HepG2 (cell line): ENCODE results near the gene GSK3B. TPM values are rescaled to one million over a fixed set of nuclear protein-coding genes. Genes with fewer than 3 reads are reported as not detected.
A peak's percentile ranks its signal among the peaks of the same experiment; 100 is the strongest.

ENCODE experiments used
- ATAC-seq: fragments of 200-7000 bp; cut with Tn5 transposase; 3 replicates; pipeline ENCODE4 v1.9.1; 2020; ENCODE audit warnings: mild to moderate bottlenecking, moderate library complexity
- BruUV-seq: library from RNA; stranded (reverse); fragments of 400-500 nt; replicated peaks from 2 replicates; lab custom pipeline; 2021; lab: Mats Ljungman, UMichigan
- CTCF ChIA-PET: fragments of 300-600 bp; formaldehyde crosslinking; extraction: SDS; loops from one replicate; lab custom pipeline; 2021; ENCODE audit warnings: low total read pairs, inconsistent platforms, low intra/inter-chr PET ratio; lab: Yijun Ruan, JAX
- POLR2A ChIA-PET: fragments of 350-600 bp; sonication (Branson Sonifier 250); formaldehyde crosslinking; loops from one replicate; lab custom pipeline; 2020; ENCODE audit warnings: antibody characterized with exemption, inconsistent platforms; lab: Yijun Ruan, JAX
- DNase-seq: peaks from one replicate; pipeline ENCODE4 v3.0.0-alpha.2; 2015; ENCODE audit warnings: low spot score
- FAIRE-seq: peaks from 3 replicates; lab custom pipeline; 2011; peaks lifted over from hg19 to GRCh38; lab: Jason Lieb, UNC
- H2AFZ ChIP-seq: one replicate; pipeline ENCODE4 v1.6.1; 2011; ENCODE audit warnings: low read length, inconsistent platforms
- H3K27ac ChIP-seq: fragments of 300-600 bp; 3 replicates; pipeline ENCODE4 v1.8.0; 2011; ENCODE audit warnings: mixed run types, mild to moderate bottlenecking, mixed read lengths, low read length, inconsistent platforms; ENCODE audit not compliant: insufficient read depth; ENCODE audit errors: extremely low read length
- H3K27me3 ChIP-seq, 2 experiments: fragments of 200-600 bp in 1 of 2; 2 replicates in 1 of 2; 3 replicates in 1 of 2; pipeline versions ENCODE4 v1.6.0 to v1.8.0; 2011; ENCODE audit warnings: low read length in 2 of 2, mild to moderate bottlenecking in 2 of 2, moderate library complexity in 2 of 2, inconsistent platforms in 1 of 2; ENCODE audit not compliant: insufficient read depth in 2 of 2, control insufficient read depth in 1 of 2
- H3K36me3 ChIP-seq, 2 experiments: fragments of 200-600 bp in 1 of 2; replicated peaks in 1 of 2; 2 replicates in 1 of 2; 3 replicates in 1 of 2; pipeline versions ENCODE4 v1.5.1 to v1.8.0; 2011; ENCODE audit warnings: low read length in 2 of 2, inconsistent platforms in 1 of 2; ENCODE audit not compliant: insufficient read depth in 2 of 2, control insufficient read depth in 1 of 2
- H3K4me1 ChIP-seq: 2 replicates; pipeline ENCODE4 v1.5.1; 2012; ENCODE audit warnings: low read length, inconsistent platforms; ENCODE audit not compliant: insufficient read depth
- H3K4me2 ChIP-seq: 2 replicates; pipeline ENCODE4 v1.6.0; 2011; ENCODE audit warnings: low read depth, low read length, inconsistent platforms
- H3K4me3 ChIP-seq, 3 experiments: fragments of 200-600 bp in 1 of 3; sonication (generic), shearing (Covaris generic) in 1 of 3; replicated peaks in 1 of 3; 2 replicates each; pipeline ENCODE4 v1.5.1; 2011 to 2016; ENCODE audit warnings: low read length in 3 of 3, inconsistent platforms in 2 of 3, low read depth in 2 of 3, mild to moderate bottlenecking in 2 of 3, control low read depth in 1 of 3, mixed read lengths in 1 of 3; ENCODE audit not compliant: insufficient read depth in 1 of 3
- H3K79me2 ChIP-seq: one replicate; pipeline ENCODE4 v1.6.1; 2011; ENCODE audit warnings: low read length, inconsistent platforms; ENCODE audit not compliant: insufficient read depth
- H3K9ac ChIP-seq: 2 replicates; pipeline ENCODE4 v1.6.0; 2011; ENCODE audit warnings: mild to moderate bottlenecking, low read depth, low read length, inconsistent platforms; ENCODE audit not compliant: insufficient read depth
- H3K9me3 ChIP-seq: 2 replicates; pipeline ENCODE4 v1.5.1; 2012; ENCODE audit warnings: mild to moderate bottlenecking, low read length
- H4K20me1 ChIP-seq: 2 replicates; pipeline ENCODE4 v1.6.0; 2011; ENCODE audit warnings: inconsistent platforms, mild to moderate bottlenecking, low read length, moderate library complexity; ENCODE audit not compliant: insufficient read depth
- CC2D1A ChIP-seq: sonication (generic); formaldehyde crosslinking; IDR thresholded peaks from 2 replicates; pipeline ENCODE4 v1.8.1; 2023; ENCODE audit warnings: mild to moderate bottlenecking, missing genetic modification reagents
- DMAP1 ChIP-seq: IDR thresholded peaks from 2 replicates; pipeline ENCODE4 v1.6.1; 2016
- ETS1 ChIP-seq: sonication (generic); formaldehyde crosslinking; IDR thresholded peaks from 2 replicates; pipeline ENCODE4 v1.4.0; 2020; ENCODE audit warnings: missing genetic modification reagents
- GABPA ChIP-seq, 2 experiments: IDR thresholded peaks; 2 replicates each; pipeline ENCODE4 v1.6.1; 2011 to 2016; ENCODE audit warnings: low read depth in 2 of 2, low read length in 1 of 2, missing biosample characterization in 1 of 2, missing genetic modification characterization in 1 of 2
- KDM3A ChIP-seq: IDR thresholded peaks from 2 replicates; pipeline ENCODE4 v1.6.1; 2018; ENCODE audit warnings: low read depth, missing compliant biosample characterization
- SMARCC2 ChIP-seq: fragments of 450-650 bp; IDR thresholded peaks from 2 replicates; pipeline ENCODE4 v1.6.1; 2017; ENCODE audit warnings: antibody characterized with exemption, mild to moderate bottlenecking
- ZFP36L2 ChIP-seq: sonication (generic); formaldehyde crosslinking; IDR thresholded peaks from 2 replicates; pipeline ENCODE4 v1.4.0; 2020; ENCODE audit warnings: missing genetic modification reagents
- ZNF652 ChIP-seq: IDR thresholded peaks from 2 replicates; pipeline ENCODE4 v1.6.1; 2016; ENCODE audit warnings: low read depth, borderline replicate concordance
- ZNF747 ChIP-seq: sonication (generic); formaldehyde crosslinking; IDR thresholded peaks from 2 replicates; pipeline ENCODE4 v1.8.1; 2023; ENCODE audit warnings: missing genetic modification reagents, mild to moderate bottlenecking, borderline replicate concordance
- ZNF766 ChIP-seq: sonication (generic); formaldehyde crosslinking; IDR thresholded peaks from 2 replicates; pipeline ENCODE4 v1.5.0; 2020; ENCODE audit warnings: missing genetic modification reagents, borderline replicate concordance
- WGBS: methylation state at CpG from one replicate; pipeline ENCODE4 v1.1.6; 2017; ENCODE audit warnings: low lambda C conversion rate; 5-methylcytosine and 5-hydroxymethylcytosine counted together
- in situ Hi-C: cut with HindIII; loops from 2 replicates; pipeline ENCODE4 v1.10.0; 2017; ENCODE audit warnings: low pct_unique_long_range_greater_than_20kb; ENCODE audit not compliant: extremely low pct_ligation_motif_present
- intact Hi-C: fragments of 100-400 bp; cut with micrococcal nuclease; formaldehyde crosslinking; loops from one replicate; pipeline ENCODE4 v1.10.0; 2022; ENCODE audit not compliant: unreplicated experiment
- polyA plus RNA-seq, 8 experiments: library from polyadenylated mRNA; depleted of rRNA in 3 of 8; stranded (reverse) in 7 of 8; unstranded in 1 of 8; fragments of >200 nt; fragmentation: Illumina TruSeq in 4 of 8; extraction: Trizol in 4 of 8; gene quantifications; 2 replicates each; pipeline versions ENCODE4 v1.2.1 to v1.2.3, GENCODE V29; 2011 to 2016; ENCODE audit warnings: low read depth in 4 of 8, missing spikeins in 1 of 8, mixed read lengths in 1 of 8; ENCODE audit not compliant: insufficient read depth in 1 of 8
- total RNA-seq, 5 experiments: library from RNA; depleted of rRNA; stranded (reverse); fragments of >200 nt; fragmentation: Illumina TruSeq; extraction: Trizol; gene quantifications; 2 replicates each; pipeline ENCODE4 v1.2.3, GENCODE V29; 2016; ENCODE audit warnings: low read depth in 1 of 5
- TF ChIP-seq, protein P1 (sequence below): sonication (generic); formaldehyde crosslinking; IDR thresholded peaks from 2 replicates; pipeline ENCODE4 v1.4.0; 2020; ENCODE audit warnings: mild to moderate bottlenecking, missing genetic modification reagents

Gene GSK3B
- total and polyA plus RNA-seq, 2 of the 13 experiments (the other 11 are each of a cell fraction or from before 2014, with no cell fraction given) = 22.3 to 30.1 TPM

DNA sequence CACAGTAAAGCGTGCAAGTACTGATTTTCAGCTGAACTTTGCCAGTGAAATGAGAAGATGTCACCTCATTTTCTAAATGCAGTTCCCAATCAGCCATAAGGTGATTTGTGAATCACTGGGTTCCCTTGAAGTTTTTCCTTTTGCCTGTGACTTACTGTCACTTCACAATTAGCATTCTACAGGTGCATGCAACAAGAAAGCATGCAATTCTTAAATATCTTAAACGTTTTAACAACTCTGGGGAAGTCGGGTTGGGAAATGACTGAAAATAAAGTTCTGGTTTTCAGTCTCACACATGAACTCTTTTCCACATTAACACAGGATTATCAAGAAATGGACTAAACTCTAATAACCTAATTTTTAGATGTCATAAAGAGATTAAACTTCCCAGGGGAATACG is 5.2 kb downstream of the GSK3B start (continued):
- TF ChIP-seq DMAP1 (CRISPR knock-in tag) (no peak), ZNF747 (CRISPR knock-in tag) (no peak), SMARCC2 (no peak), ZNF766 (CRISPR knock-in tag) (no peak)
- TF ChIP-seq, all 625 proteins: peak for 0

DNA sequence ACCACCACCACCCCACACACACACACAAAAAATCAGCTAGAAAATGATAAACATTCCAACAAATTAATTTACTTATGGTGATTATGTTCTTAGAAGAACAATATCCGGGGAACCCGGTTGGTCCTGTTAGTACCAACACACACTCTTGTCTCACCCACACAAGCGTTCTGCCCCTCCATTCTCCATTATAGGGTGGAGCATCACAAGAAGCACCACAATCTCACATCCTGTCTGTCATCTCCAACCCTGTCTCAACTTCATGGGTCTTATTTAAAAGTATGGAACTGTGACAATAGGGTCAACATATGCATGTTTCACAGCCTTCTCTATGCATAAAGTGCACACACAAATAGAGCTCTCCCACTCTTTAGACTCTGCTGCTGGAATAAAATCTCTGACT is 5.6 kb downstream of the GSK3B start:
- Histone ChIP-seq H3K27ac (no peak overlapping the region), H3K79me2 (peaks cover 99% of the 10 kb centered on the region), H3K36me3 (peaks cover 1 to 3% of the 10 kb centered on the region in 2 experiments; a peak in 1 of 5 replicates), H2AFZ (no peak overlapping the region), H3K27me3 (no peaks in the 10 kb centered on the region; a peak in 1 of 5 replicates), H3K4me1 (peaks cover 35% of the 10 kb centered on the region), H4K20me1 (peaks cover 50% of the 10 kb centered on the region), H3K4me3 (no peak overlapping the region), H3K4me2 (peak overlapping the region; percentile 77), H3K9me3 (no peaks in the 10 kb centered on the region), H3K9ac (no peak overlapping the region)
- in situ Hi-C loops = no loop called here
- no TSS peak for BruUV-seq
- ChIA-PET CTCF (no interaction called here), POLR2A (no interaction called here)
- no peak for DNase-seq
- 96% methylated on average over 3 of the region's 3 CpGs for WGBS
- ATAC-seq = no peak
- FAIRE-seq = no peak
- intact Hi-C loops = no loop called here
- TF ChIP-seq CC2D1A (CRISPR knock-in tag) = no peak
- no peak for TF ChIP-seq KDM3A
- TF ChIP-seq ZNF652 = no peak
- TF ChIP-seq GABPA (IDR thresholded peaks at IDR 0.05; ENCODE audit: low read depth, low read length) = no peak
- TF ChIP-seq GABPA (CRISPR knock-in tag; IDR thresholded peaks at IDR 0.05; ENCODE audit: low read depth) = no peak
- TF ChIP-seq, protein P1, sequence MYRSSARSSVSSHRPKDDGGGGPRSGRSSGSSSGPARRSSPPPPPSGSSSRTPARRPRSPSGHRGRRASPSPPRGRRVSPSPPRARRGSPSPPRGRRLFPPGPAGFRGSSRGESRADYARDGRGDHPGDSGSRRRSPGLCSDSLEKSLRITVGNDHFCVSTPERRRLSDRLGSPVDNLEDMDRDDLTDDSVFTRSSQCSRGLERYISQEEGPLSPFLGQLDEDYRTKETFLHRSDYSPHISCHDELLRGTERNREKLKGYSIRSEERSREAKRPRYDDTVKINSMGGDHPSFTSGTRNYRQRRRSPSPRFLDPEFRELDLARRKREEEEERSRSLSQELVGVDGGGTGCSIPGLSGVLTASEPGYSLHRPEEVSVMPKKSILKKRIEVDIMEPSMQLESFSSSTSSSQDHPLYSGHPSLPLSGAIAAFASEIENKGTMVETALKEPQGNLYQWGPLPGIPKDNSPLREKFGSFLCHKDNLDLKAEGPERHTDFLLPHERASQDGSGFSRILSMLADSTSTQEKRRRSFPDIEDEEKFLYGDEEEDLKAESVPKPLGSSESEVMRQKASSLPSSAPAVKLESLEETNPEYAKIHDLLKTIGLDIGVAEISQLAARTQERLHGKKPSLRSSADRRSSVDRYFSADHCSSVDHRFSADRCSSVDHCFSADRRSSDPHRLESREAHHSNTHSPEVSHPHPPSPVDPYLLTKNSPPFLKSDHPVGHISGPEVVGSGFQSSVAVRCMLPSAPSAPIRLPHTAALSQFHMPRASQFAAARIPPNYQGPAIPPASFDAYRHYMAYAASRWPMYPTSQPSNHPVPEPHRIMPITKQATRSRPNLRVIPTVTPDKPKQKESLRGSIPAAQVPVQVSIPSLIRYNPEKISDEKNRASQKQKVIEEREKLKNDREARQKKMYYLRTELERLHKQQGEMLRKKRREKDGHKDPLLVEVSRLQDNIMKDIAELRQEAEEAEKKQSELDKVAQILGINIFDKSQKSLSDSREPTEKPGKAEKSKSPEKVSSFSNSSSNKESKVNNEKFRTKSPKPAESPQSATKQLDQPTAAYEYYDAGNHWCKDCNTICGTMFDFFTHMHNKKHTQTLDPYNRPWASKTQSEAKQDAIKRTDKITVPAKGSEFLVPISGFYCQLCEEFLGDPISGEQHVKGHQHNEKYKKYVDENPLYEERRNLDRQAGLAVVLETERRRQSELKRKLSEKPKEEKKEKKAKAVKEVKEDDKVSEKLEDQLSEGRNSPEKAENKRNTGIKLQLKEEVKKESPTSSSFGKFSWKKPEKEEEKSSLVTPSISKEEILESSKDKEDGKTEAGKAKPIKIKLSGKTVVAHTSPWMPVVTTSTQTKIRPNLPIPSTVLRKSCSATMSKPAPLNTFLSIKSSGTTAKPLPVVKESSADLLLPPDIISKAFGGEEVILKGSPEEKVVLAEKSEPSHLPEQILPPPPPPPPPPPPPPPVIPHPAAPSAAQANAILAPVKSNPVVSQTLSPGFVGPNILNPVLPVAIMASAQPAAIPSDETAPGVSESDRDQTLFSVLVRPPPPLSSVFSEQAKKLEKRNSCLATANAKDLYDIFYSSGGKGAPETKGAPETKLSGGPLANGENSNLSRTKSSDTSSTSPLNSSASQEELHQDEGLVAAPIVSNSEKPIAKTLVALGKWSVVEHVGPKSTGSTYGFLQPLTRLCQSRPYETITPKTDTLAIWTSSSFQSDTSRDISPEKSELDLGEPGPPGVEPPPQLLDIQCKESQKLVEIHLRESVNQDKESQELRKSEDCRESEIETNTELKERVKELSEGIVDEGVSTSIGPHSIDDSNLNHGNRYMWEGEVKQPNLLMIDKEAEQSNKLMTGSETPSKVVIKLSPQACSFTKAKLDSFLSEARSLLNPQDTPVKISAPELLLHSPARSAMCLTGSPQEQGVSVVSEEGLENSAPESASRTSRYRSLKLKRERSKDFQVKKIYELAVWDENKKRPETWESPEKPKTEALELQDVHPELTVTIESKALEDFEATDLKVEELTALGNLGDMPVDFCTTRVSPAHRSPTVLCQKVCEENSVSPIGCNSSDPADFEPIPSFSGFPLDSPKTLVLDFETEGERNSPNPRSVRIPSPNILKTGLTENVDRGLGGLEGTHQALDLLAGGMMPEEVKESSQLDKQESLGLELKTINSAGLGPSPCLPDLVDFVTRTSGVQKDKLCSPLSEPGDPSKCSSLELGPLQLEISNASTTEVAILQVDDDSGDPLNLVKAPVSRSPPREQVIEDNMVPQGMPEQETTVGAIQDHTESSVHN = no peak
- TF ChIP-seq ZFP36L2 (CRISPR knock-in tag) = no peak
- TF ChIP-seq ETS1 = no peak
